Measurements from ENCODE around the gene TMEM120B. TPM values are rescaled to one million over a fixed set of nuclear protein-coding genes. Genes with fewer than 3 reads are reported as not detected.
"Not testable (repeated sequence)": the region's sequence is repeated elsewhere in the genome, so short reads cannot be mapped to it uniquely, and the experiment has no call there.

The TMEM120B gene
- total RNA-seq, 1 donor from 2014 or later, result 12.6 TPM

DNA sequence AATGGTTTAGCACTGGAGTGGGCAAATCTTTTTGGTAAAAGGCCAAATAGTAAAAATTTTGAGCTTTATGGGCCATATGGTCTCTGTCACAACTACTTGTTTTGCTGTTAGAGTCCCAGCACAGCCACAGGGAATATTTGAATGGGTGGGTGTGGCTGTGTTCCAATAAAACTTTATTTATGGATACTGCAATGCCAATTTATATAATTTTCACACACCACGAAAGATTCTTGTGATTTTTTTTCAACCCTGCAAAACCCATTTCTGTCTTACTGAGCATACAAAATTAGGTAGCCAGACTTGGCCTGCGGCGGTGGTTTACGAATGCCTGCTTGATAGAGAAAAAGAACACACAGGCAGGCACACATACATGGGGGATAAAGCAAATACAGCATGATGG lies 28.3 kb downstream of the TMEM120B start:
- no peak for DNase-seq (ENCODE audit: low spot score)

- DNase-seq (ENCODE audit: low spot score), result no peak
These were observed 29.2 kb downstream of the TMEM120B start for GRCh38 chr12:121741743-121742142.

GRCh38 chr12:121745545-121745944 lies 33.0 kb downstream of the TMEM120B start:
- DNase-seq (ENCODE audit: low spot score), result not testable (repeated sequence)

GRCh38 chr12:121748218-121748570 lies 35.6 kb downstream of the TMEM120B start:
- DNase-seq (ENCODE audit: low spot score), result no peak

GRCh38 chr12:121748571-121749265 lies 36.2 kb downstream of the TMEM120B start:
- no peak for DNase-seq (ENCODE audit: low spot score)

DNA sequence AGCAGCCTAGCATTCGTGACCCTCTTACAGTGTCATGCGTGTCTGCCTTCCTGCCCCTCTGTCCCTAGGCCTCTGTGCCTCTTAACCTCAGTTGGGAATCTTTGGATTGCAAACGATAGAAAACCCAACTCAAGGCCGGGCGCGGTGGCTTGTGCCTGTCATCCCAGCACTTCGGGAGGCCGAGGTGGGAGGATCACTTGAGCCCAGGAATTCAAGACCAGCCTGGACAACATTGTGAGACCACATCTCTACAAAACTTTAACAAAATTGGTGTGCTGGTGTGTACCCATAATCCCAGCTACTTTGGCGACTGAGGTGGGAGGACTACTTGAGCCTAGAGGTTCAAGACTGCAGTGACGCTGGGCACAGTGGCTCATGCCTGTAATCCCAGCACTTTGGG lies 36.7 kb downstream of the TMEM120B start:
- DNase-seq (ENCODE audit: low spot score), result no peak

GRCh38 chr12:121750507-121750955 lies 38.0 kb downstream of the TMEM120B start:
- no peak for DNase-seq (ENCODE audit: low spot score)

DNA sequence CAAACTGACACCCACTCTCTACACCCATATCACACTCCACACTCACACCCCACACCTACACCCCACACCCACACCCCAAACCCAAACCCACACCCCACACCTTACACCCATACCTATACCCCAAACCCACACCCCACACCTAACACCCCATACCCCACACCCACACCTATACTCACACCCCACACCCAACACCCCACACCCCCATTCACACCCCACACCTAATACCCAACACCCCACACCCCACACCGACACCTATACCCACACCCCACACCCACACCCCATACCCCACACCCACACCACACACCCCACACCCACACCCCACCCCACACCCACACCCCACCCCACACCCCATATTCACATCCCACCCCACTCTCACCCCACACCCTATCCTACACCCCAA lies 38.5 kb downstream of the TMEM120B start:
- no peak for DNase-seq (ENCODE audit: low spot score)

DNA sequence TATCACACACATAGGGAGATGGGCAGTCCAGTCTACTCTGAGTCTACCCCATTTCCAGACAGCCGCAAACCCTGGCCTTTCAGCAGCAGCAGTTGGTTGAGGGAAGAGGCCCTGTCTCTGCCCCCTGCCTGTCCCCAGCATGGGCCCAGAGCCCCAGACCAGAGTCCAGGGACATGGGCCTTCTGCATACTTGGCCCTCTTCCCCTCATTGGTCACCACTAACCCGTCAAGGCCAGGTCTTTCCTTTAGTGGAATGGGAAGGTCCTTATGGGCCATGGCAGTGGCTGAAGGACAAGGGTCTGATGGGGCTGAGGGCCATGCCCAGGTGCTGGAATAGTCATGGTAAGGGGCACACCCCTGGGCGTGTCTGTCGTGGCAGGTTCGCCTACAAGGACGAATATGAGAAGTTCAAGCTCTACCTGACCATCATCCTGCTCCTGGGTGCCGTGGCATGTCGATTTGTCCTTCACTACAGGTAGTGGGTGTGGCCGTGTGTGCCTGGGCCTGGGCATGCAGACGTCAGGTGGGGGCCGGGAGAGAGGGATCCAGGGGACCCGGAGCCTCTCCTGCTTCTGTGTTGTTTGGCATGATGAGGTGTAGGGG lies 39.3 kb downstream of the TMEM120B start:
- DNase-seq (ENCODE audit: low spot score), result no peak

- DNase-seq (ENCODE audit: low spot score), result no peak
These were observed 41.3 kb downstream of the TMEM120B start for GRCh38 chr12:121753844-121754264.

DNA sequence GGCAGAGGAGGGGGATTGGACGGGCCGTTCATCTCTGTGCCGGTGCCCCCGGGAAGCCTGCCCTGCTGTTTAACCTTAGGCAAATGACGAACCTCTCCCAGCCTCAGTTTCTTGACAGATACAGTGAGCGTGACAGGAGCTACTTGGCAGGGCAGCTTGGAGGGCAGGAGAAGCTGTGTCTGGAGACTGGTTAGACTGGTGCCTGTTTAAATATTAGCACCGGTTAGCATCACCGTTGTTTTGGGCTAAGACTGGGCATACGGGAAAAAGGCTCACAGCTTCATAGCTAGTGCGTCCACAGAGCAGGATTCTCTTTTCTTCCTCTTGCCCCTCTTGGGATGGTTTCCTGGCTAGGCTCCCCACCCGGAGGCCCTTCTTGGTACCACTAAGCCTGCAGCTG lies 42.3 kb downstream of the TMEM120B start:
- no peak for DNase-seq (ENCODE audit: low spot score)

DNA sequence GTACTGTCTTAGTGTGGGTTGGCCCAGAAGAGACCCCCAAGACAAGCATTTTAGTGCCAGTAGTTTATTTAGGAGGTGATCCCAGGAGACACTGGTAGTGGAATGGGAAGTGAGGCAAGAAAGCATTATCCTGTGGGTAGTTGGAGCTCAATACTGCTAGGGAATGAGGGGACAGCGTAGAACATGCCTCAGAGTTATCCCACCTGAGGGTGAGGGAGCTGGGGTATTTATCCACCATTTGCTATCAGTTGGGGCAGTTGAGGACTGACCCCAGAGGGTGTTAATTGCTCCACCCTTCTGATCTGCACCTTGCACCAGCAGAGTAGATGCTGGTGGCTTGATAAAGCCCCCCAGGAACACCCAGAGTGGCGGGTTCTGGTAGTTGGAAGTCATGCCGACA lies 43.0 kb downstream of the TMEM120B start:
- no peak for DNase-seq (ENCODE audit: low spot score)

DNA sequence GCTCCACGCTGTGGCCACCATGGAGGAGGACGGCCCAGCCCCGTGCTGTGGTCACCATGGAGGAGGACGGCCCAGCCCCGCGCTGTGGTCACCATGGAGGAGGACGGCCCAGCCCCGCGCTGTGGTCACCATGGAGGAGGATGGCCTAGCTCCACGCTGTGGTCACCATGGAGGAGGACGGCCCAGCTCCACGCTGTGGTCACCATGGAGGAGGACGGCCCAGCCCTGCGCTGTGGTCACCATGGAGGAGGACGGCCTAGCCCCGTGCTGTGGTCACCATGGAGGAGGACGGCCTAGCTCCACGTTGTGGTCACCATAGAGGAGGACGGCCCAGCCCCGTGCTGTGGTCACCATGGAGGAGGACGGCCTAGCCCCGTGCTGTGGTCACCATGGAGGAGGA lies 46.0 kb downstream of the TMEM120B start:
- DNase-seq (ENCODE audit: low spot score), result not testable (repeated sequence)

- DNase-seq (ENCODE audit: low spot score), result no peak
These were observed 49.7 kb downstream of the TMEM120B start for GRCh38 chr12:121762269-121762668.

- DNase-seq (ENCODE audit: low spot score), result no peak
These were observed 52.3 kb downstream of the TMEM120B start for GRCh38 chr12:121764808-121765207.

- DNase-seq (ENCODE audit: low spot score), result no peak
These were observed 53.0 kb downstream of the TMEM120B start for GRCh38 chr12:121765573-121765972.

DNA sequence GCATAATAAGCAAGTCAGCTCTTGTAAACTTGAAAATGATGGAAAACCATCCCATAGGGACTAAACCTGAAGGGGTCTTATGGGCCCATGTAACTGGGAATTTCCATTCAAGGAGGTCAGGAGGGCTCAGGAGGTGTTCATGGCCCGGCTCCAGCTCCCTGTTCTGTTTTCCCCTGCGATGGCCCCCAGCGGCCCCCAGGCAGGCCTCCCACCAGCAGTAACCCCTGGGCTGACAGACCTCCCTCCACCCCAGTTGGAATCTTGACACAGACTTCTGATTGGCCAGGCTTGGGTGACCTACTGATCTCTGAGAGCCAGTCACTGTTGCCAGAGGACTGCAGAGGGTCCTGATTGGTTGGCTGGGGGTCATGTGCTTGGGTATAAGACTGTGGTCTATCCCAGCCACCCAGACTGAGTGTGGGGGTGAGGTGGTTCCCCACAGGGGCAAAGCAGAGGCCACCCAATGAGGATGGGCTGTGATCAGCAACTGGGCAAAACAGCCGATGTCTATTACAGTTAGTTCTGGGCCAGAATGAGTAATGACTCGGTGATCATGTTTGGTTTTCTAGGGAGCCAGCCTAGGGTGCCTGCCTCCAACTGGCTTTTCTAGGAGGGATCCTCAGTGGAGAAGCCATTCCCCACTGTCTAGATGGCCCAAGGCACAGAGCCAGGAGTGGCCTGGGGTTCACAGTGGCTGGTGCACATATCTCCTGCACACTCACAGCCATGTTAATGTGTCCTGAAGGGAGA lies 53.9 kb downstream of the TMEM120B start:
- DNase-seq (ENCODE audit: low spot score), result no peak

GRCh38 chr12:121767525-121768016 lies 55.0 kb downstream of the TMEM120B start:
- no peak for DNase-seq (ENCODE audit: low spot score)

GRCh38 chr12:121769297-121769830 lies 56.8 kb downstream of the TMEM120B start:
- DNase-seq (ENCODE audit: low spot score), result no peak

DNA sequence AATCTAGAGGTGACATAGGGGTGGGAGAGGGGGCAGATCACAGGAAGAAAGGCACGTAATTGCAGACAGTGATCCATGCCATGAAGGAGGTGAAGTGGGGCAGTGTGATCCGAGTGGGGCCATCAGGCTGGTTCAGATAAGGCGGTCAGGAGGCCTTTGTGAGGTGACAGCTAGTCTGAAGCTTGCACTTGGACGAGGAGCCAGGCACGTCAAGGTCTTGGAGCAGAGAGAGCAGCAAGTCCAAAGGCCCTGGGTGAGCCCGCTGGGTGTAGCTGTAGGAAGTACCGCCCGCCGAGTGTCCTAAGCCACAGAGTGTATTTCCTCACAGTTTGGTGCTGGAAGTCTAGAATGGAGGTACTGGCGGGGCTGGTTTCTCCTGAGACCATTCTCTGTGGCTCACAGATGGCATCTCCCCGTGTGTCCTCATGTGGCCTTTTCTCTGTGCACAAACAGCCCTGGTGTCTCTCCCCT lies 57.3 kb downstream of the TMEM120B start:
- no peak for DNase-seq (ENCODE audit: low spot score)

GRCh38 chr12:121770388-121770787 lies 57.8 kb downstream of the TMEM120B start:
- DNase-seq (ENCODE audit: low spot score), result no peak
